GM13976 (cell line): Measurements from ENCODE around the gene JAK2.
"Not testable (repeated sequence)": the region's sequence is repeated elsewhere in the genome, so short reads cannot be mapped to it uniquely, and the experiment has no call there.

Source experiments
- DNase-seq: peaks from one replicate; pipeline ENCODE4 v3.0.0; 2012; ENCODE audit warnings: low spot score
- in situ Hi-C: fragments of 300-500 bp; cut with MboI; formaldehyde crosslinking; loops from one replicate; pipeline ENCODE4 v1.12.0; 2022; ENCODE audit warnings: low sequenced_read_pairs, mixed read lengths, inconsistent platforms; ENCODE audit not compliant: unreplicated experiment
- TF ChIP-seq, protein P1 (sequence below): IDR thresholded peaks from 2 replicates; pipeline ENCODE4 v1.5.1; 2012; ENCODE audit warnings: borderline replicate concordance, mild to moderate bottlenecking; ENCODE audit not compliant: insufficient read depth; ENCODE audit errors: extremely low read depth, missing control alignments, control extremely low read depth

JAK2 gene

DNA sequence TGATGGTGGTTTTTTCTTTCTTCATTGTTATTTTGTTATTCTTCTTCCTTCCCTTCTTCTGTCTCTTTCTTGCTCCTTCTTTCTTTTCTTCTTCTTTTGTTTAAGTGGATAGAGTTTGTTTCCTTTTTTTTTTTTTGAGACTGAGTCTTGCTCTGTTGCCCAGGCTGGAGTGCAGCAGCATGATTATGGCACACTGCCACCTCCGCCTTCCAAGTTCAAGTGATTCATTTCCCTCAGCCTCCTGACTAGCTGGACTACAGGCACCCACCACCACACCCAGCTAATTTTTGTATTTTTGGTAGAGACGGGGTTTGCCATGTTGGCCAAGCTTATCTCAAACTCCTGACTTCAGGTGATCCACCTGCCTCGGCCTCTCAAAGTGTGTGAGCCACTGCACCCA, 40.3 kb downstream of the JAK2 start:
- TF ChIP-seq, protein P1, sequence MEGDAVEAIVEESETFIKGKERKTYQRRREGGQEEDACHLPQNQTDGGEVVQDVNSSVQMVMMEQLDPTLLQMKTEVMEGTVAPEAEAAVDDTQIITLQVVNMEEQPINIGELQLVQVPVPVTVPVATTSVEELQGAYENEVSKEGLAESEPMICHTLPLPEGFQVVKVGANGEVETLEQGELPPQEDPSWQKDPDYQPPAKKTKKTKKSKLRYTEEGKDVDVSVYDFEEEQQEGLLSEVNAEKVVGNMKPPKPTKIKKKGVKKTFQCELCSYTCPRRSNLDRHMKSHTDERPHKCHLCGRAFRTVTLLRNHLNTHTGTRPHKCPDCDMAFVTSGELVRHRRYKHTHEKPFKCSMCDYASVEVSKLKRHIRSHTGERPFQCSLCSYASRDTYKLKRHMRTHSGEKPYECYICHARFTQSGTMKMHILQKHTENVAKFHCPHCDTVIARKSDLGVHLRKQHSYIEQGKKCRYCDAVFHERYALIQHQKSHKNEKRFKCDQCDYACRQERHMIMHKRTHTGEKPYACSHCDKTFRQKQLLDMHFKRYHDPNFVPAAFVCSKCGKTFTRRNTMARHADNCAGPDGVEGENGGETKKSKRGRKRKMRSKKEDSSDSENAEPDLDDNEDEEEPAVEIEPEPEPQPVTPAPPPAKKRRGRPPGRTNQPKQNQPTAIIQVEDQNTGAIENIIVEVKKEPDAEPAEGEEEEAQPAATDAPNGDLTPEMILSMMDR: no peak
- no peak for DNase-seq
- in situ Hi-C loops: no loop called here

DNA sequence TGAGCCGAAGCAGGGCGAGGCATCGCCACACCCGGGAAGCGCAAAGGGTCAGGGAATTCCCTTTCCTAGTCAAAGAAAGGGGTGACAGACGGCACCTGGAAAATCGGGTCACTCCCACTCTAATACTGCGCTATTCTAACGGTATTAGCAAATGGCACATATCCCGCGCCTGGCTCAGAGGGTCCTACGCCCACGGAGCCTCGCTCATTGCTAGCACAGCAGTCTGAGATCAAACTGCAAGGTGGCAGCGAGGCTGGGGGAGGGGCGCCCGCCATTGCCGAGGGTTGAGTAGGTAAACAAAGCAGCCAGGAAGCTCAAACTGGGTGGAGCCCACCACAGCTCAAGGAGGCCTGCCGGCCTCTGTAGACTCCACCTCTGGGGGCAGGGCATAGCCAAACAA, 46.9 kb downstream of the JAK2 start:
- in situ Hi-C loops, DNase-seq: not testable (repeated sequence)

DNA sequence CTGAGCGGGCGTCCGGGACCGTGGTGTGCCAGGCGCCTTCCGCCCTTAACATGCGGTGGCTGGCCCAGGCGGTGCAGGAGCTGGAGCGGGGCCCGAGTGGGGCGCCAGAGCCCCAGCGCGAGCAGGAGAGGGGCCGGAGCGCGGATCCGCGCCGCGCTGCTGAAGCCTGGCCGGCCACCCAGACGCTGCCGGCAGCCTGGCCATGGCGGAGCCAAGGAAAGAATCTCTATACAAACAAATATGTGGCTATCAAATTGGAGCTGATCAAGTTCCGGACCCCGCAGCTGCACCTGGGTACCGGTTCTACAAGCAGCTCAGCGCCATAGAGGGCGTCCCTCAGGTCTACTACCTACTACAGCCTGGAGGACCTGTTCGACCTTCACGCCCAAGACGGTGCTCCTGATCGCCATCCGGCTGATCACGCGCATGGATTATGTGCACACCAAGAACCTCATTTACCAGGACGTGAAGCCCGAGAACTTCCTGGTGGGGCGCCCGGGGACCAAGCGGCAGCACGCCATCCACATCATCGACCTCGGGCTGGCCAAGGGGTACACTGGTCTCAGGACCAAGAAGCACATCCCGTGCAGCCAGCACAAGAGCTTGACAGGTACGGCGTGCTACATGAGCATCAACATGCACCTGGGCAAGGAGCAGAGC, 55.8 kb downstream of the JAK2 start:
- in situ Hi-C loops: no loop called here
- TF ChIP-seq, protein P1: no peak
- no peak for DNase-seq

DNA sequence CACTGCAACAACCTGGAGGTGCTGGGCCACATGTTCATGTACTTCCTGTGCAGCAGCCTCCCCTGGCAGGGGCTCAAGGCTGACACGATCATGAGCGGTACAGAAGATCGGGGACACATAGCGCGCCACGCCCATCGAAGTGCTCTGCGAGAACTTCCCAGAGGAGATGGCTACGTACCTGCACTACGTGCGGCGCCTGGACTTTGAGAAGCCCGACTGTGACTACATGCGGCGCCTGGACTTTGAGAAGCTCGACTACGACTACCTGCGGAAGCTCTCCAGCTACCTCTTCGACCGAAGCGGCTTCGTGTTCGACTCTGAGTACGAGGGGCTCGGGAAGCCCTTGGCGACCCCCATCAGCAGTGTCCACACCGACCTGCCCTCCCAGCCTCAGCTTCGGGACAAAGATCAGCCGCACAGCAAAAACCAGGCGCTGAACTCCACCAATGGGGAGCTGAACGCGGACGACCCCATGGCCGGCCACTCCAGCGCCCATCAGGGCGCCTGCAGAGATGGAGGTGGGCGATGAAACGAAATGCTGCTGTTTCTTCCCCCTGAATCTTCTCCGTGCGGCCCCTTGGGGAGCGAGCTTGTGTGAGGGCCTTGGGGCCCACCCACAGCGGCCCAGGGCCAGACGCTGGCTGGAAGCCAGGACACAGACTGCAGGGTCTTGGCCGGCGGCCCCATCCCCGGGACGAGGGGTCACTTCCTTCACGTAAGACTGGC, 56.5 kb downstream of the JAK2 start:
- no peak for DNase-seq
- in situ Hi-C loops: no loop called here
- TF ChIP-seq, protein P1: no peak

- in situ Hi-C loops: no loop called here
- DNase-seq: no peak
- TF ChIP-seq, protein P1: no peak
Measured at GRCh38 chr9:5042661-5043178, 57.6 kb downstream of the JAK2 start.

GRCh38 chr9:5043381-5043780, 58.3 kb downstream of the JAK2 start:
- TF ChIP-seq, protein P1: no peak
- in situ Hi-C loops: no loop called here
- no peak for DNase-seq

- no peak for DNase-seq
- TF ChIP-seq, protein P1: no peak
- in situ Hi-C loops: no loop called here
Measured at GRCh38 chr9:5044160-5044559, 59.1 kb downstream of the JAK2 start.
